HepG2 (cell line): ENCODE data around the gene IL17RB. TPM values are rescaled to one million over a fixed set of nuclear protein-coding genes. Genes with fewer than 3 reads are reported as not detected.

ENCODE experiments used
- DPF2 ChIP-seq: sonication (generic); formaldehyde crosslinking; IDR thresholded peaks from 2 replicates; pipeline ENCODE4 v1.4.0; 2020; ENCODE audit warnings: mild to moderate bottlenecking, low read depth, missing genetic modification reagents, borderline replicate concordance
- EEA1 ChIP-seq: sonication (generic); formaldehyde crosslinking; IDR thresholded peaks from 2 replicates; pipeline ENCODE4 v1.5.1; 2020; ENCODE audit warnings: mild to moderate bottlenecking, missing genetic modification reagents, borderline replicate concordance
- FOXA3 ChIP-seq: IDR thresholded peaks from 2 replicates; pipeline ENCODE4 v1.6.1; 2016; ENCODE audit warnings: missing genetic modification reagents, missing compliant biosample characterization
- GATAD2A ChIP-seq: IDR thresholded peaks from 2 replicates; pipeline ENCODE4 v1.6.1; 2016
- HDAC1 ChIP-seq: sonication (generic); formaldehyde crosslinking; IDR thresholded peaks from 2 replicates; pipeline ENCODE4 v1.5.1; 2020; ENCODE audit warnings: mild to moderate bottlenecking, missing genetic modification reagents
- HMG20A ChIP-seq: IDR thresholded peaks from 2 replicates; pipeline ENCODE4 v1.6.1; 2016; ENCODE audit warnings: borderline replicate concordance
- HMGXB4 ChIP-seq, 2 experiments: sonication (generic) in 1 of 2; formaldehyde crosslinking in 1 of 2; IDR thresholded peaks; 2 replicates each; pipeline versions ENCODE4 v1.4.0 to v1.6.1; 2018 to 2020; ENCODE audit warnings: missing genetic modification reagents in 2 of 2, borderline replicate concordance in 1 of 2, low read depth in 1 of 2, mild to moderate bottlenecking in 1 of 2, missing biosample characterization in 1 of 2
- IKZF1 ChIP-seq: fragments of 450-650 bp; IDR thresholded peaks from 2 replicates; pipeline ENCODE4 v1.7.1; 2016
- MEF2D ChIP-seq: sonication (generic); formaldehyde crosslinking; IDR thresholded peaks from 2 replicates; pipeline ENCODE4 v1.5.1; 2020; ENCODE audit warnings: mild to moderate bottlenecking, missing genetic modification reagents
- MXD4 ChIP-seq: IDR thresholded peaks from 2 replicates; pipeline ENCODE4 v1.6.1; 2016; ENCODE audit warnings: mild to moderate bottlenecking, missing biosample characterization, missing genetic modification reagents
- PHF8 ChIP-seq: sonication (generic); formaldehyde crosslinking; IDR thresholded peaks from 2 replicates; pipeline ENCODE4 v1.5.0; 2020; ENCODE audit warnings: missing genetic modification reagents
- PTBP1 ChIP-seq: fragments of 200-400 bp; formaldehyde crosslinking; IDR thresholded peaks from 2 replicates; pipeline ENCODE4 v1.6.1; 2018; ENCODE audit warnings: low read length, low read depth; ENCODE audit not compliant: poor library complexity, severe bottlenecking
- RFX1 ChIP-seq: fragments of 450-650 bp; IDR thresholded peaks from 2 replicates; pipeline ENCODE4 v1.6.1; 2017
- RXRB ChIP-seq: IDR thresholded peaks from 2 replicates; pipeline ENCODE4 v1.6.1; 2016; ENCODE audit warnings: borderline replicate concordance, missing genetic modification reagents, missing compliant biosample characterization
- SSRP1 ChIP-seq: IDR thresholded peaks from 2 replicates; pipeline ENCODE4 v1.6.1; 2016; ENCODE audit warnings: control low read depth
- TBX3 ChIP-seq: fragments of 450-650 bp; IDR thresholded peaks from 2 replicates; pipeline ENCODE4 v1.6.1; 2017; ENCODE audit warnings: antibody characterized with exemption, mild to moderate bottlenecking, inconsistent platforms, borderline replicate concordance
- TSC22D2 ChIP-seq: sonication (generic); formaldehyde crosslinking; IDR thresholded peaks from 2 replicates; pipeline ENCODE4 v1.5.1; 2020; ENCODE audit warnings: missing genetic modification reagents, mild to moderate bottlenecking, borderline replicate concordance
- ZBTB21 ChIP-seq: sonication (generic); formaldehyde crosslinking; IDR thresholded peaks from 2 replicates; pipeline ENCODE4 v1.4.0; 2020; ENCODE audit warnings: missing genetic modification reagents
- ZNF136 ChIP-seq: sonication (generic); formaldehyde crosslinking; IDR thresholded peaks from 2 replicates; pipeline ENCODE4 v1.8.1; 2022; ENCODE audit warnings: low read depth, mild to moderate bottlenecking, moderate library complexity, missing genetic modification reagents
- ZNF205 ChIP-seq: IDR thresholded peaks from 2 replicates; pipeline ENCODE4 v1.6.1; 2018; ENCODE audit warnings: missing biosample characterization, missing genetic modification reagents
- ZNF232 ChIP-seq: sonication (generic); formaldehyde crosslinking; IDR thresholded peaks from 2 replicates; pipeline ENCODE4 v1.4.0; 2020; ENCODE audit warnings: missing genetic modification reagents, borderline replicate concordance
- ZNF235 ChIP-seq: sonication (generic); formaldehyde crosslinking; IDR thresholded peaks from 2 replicates; pipeline ENCODE4 v1.8.1; 2023; ENCODE audit warnings: mild to moderate bottlenecking, missing genetic modification reagents, borderline replicate concordance
- ZNF354B ChIP-seq: sonication (generic); formaldehyde crosslinking; IDR thresholded peaks from 2 replicates; pipeline ENCODE4 v1.8.0; 2022; ENCODE audit warnings: mild to moderate bottlenecking, missing genetic modification reagents
- ZNF367 ChIP-seq: sonication (generic); formaldehyde crosslinking; IDR thresholded peaks from 2 replicates; pipeline ENCODE4 v1.4.0; 2020; ENCODE audit warnings: missing genetic modification reagents, borderline replicate concordance
- ZNF431 ChIP-seq: sonication (generic); formaldehyde crosslinking; IDR thresholded peaks from 2 replicates; pipeline ENCODE4 v1.9.0; 2022; ENCODE audit warnings: missing genetic modification reagents, low read depth, mild to moderate bottlenecking, borderline replicate concordance
- ZNF788 ChIP-seq: sonication (generic); formaldehyde crosslinking; IDR thresholded peaks from 2 replicates; pipeline ENCODE4 v1.5.0; 2020; ENCODE audit warnings: mild to moderate bottlenecking, missing genetic modification reagents, borderline replicate concordance
- polyA plus RNA-seq, 8 experiments: library from polyadenylated mRNA; depleted of rRNA in 3 of 8; stranded (reverse) in 7 of 8; unstranded in 1 of 8; fragments of >200 nt; fragmentation: Illumina TruSeq in 4 of 8; extraction: Trizol in 4 of 8; gene quantifications; 2 replicates each; pipeline versions ENCODE4 v1.2.1 to v1.2.3, GENCODE V29; 2011 to 2016; ENCODE audit warnings: low read depth in 4 of 8, missing spikeins in 1 of 8, mixed read lengths in 1 of 8; ENCODE audit not compliant: insufficient read depth in 1 of 8
- total RNA-seq, 5 experiments: library from RNA; depleted of rRNA; stranded (reverse); fragments of >200 nt; fragmentation: Illumina TruSeq; extraction: Trizol; gene quantifications; 2 replicates each; pipeline ENCODE4 v1.2.3, GENCODE V29; 2016; ENCODE audit warnings: low read depth in 1 of 5
- TF ChIP-seq, protein P1 (sequence below): sonication (generic); formaldehyde crosslinking; IDR thresholded peaks from 2 replicates; pipeline ENCODE4 v1.5.0; 2020; ENCODE audit warnings: mild to moderate bottlenecking, missing genetic modification reagents

IL17RB gene
- total and polyA plus RNA-seq, 2 of the 13 experiments (the other 11 are each of a cell fraction or from before 2014, with no cell fraction given), result 130 to 190 TPM

DNA sequence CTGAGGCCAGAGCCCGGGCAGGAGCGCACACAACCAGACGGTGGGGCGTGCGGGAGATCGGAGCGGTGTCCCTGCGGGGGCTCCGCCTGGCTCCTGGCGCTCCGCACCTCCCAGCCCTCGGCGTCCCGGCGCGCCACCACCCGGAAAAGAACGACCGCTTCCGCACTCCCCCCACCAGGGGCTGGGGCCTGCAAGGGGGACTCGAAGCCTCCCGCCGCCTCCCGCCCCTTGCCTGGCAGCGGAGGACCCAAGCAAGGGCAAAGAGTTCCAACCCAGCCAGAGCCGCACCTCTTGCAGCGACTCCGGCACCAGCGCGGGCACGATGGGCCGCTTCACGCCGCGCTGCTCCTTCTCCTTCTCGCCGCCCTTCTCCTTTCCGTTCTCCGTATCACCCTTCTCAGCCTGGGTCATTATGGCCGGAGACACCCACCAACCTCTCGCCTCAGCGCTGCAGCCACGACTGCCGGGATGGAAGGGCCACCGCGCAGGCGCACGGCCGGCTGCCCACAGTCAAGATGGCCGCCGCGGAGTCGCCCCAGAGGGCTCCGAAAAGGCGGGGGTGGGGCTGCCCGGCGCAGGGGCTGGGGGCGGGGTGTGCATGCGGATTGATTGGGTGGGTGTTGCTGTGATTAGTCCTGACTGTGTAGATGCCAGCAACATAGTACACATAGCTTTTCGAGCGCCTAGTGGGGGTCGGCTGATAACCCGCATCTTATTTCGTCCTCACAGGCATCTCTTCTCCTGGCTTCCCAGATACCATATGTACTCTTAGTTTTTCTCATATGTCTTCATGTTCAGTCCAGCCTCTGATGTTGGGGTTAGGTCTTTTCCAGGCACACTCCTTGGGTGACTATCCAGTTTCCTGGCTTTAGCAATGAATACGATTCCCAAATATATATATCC lies 35.6 kb downstream of the IL17RB start, which contains the start of gene ACTR8 (continued):
- TF ChIP-seq, protein P1, sequence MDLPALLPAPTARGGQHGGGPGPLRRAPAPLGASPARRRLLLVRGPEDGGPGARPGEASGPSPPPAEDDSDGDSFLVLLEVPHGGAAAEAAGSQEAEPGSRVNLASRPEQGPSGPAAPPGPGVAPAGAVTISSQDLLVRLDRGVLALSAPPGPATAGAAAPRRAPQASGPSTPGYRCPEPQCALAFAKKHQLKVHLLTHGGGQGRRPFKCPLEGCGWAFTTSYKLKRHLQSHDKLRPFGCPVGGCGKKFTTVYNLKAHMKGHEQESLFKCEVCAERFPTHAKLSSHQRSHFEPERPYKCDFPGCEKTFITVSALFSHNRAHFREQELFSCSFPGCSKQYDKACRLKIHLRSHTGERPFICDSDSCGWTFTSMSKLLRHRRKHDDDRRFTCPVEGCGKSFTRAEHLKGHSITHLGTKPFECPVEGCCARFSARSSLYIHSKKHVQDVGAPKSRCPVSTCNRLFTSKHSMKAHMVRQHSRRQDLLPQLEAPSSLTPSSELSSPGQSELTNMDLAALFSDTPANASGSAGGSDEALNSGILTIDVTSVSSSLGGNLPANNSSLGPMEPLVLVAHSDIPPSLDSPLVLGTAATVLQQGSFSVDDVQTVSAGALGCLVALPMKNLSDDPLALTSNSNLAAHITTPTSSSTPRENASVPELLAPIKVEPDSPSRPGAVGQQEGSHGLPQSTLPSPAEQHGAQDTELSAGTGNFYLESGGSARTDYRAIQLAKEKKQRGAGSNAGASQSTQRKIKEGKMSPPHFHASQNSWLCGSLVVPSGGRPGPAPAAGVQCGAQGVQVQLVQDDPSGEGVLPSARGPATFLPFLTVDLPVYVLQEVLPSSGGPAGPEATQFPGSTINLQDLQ (CRISPR knock-in tag), result peak; percentile 33; the same call in 1 of the 2 replicates
- TF ChIP-seq TBX3 (no peak), EEA1 (CRISPR knock-in tag) (no peak), ZNF354B (CRISPR knock-in tag) (0 out of 2 replicates have a peak, but pooled peaks have one; percentile 83), PTBP1 (no peak), ZNF788 (peak; percentile 94; the same call in 1 of the 2 replicates), SSRP1 (no peak), ZNF431 (CRISPR knock-in tag) (no peak; the same call in 1 of the 2 replicates), FOXA3 (CRISPR knock-in tag) (no peak; the same call in 1 of the 2 replicates), TSC22D2 (CRISPR knock-in tag) (0 out of 2 replicates have a peak, but pooled peaks have one; percentile 28), PHF8 (CRISPR knock-in tag) (peak; percentile 97), ZNF136 (CRISPR knock-in tag) (0 out of 2 replicates have a peak, but pooled peaks have one; percentile 23), RXRB (peak; percentile 60; the same call in 1 of the 2 replicates), ZBTB21 (CRISPR knock-in tag) (no peak), RFX1 (no peak), HMG20A (CRISPR knock-in tag) (no peak; the same call in 1 of the 2 replicates), ZNF205 (CRISPR knock-in tag) (no peak; the same call in 1 of the 2 replicates), HDAC1 (CRISPR knock-in tag) (peak; percentile 95), HMGXB4 (CRISPR knock-in tag; IDR thresholded peaks at IDR 0.05; ENCODE audit: borderline replicate concordance in 1 of 2, low read depth in 1 of 2) (peak; percentile 81 to 94), GATAD2A (CRISPR knock-in tag) (no peak; the same call in 1 of the 2 replicates), DPF2 (CRISPR knock-in tag) (no peak), MXD4 (CRISPR knock-in tag) (0 out of 2 replicates have a peak, but pooled peaks have one; percentile 35), ZNF232 (CRISPR knock-in tag) (no peak), ZNF367 (CRISPR knock-in tag) (no peak), IKZF1 (no peak), MEF2D (CRISPR knock-in tag) (peak; percentile 52; the same call in 1 of the 2 replicates), ZNF235 (CRISPR knock-in tag) (peak; percentile 79; the same call in 1 of the 2 replicates)
